HG02642 (cell line): ENCODE measurements around the gene NPNT.
"Not testable (repeated sequence)": the region's sequence is repeated elsewhere in the genome, so short reads cannot be mapped to it uniquely, and the experiment has no call there.

Experiments
- ATAC-seq: cut with Tn5 transposase; IDR thresholded peaks from one replicate; pipeline ENCODE4 v1.9.1; 2021; ENCODE audit warnings: mild to moderate bottlenecking; ENCODE audit not compliant: unreplicated experiment, poor library complexity

The NPNT gene

GRCh38 chr4:105894660-105895582, at the start of gene NPNT:
NPNT (plus strand) TSS chr4:105895471; CDS start chr4:105895653, 182 bp downstream.
- ATAC-seq, result peak; percentile 39

GRCh38 chr4:105845559-105845958, 49.7 kb upstream of the NPNT start:
- no peak for ATAC-seq

- ATAC-seq, result not testable (repeated sequence)
Observed at GRCh38 chr4:105848359-105848758, 46.9 kb upstream of the NPNT start.

GRCh38 chr4:105851196-105851595, 44.1 kb upstream of the NPNT start:
- ATAC-seq, result no peak

- not testable (repeated sequence) for ATAC-seq
Observed at GRCh38 chr4:105852230-105852629, 43.0 kb upstream of the NPNT start.

- no peak for ATAC-seq
Observed at GRCh38 chr4:105858466-105859040, 36.7 kb upstream of the NPNT start.

- ATAC-seq, result peak; percentile 58
Observed at GRCh38 chr4:105859233-105859632, 36.0 kb upstream of the NPNT start.

- no peak for ATAC-seq
Observed at GRCh38 chr4:105870963-105871362, 24.3 kb upstream of the NPNT start.

- ATAC-seq, result no peak
Observed at GRCh38 chr4:105871997-105872396, 23.3 kb upstream of the NPNT start.

- no peak for ATAC-seq
Observed at GRCh38 chr4:105875233-105875632, 20.0 kb upstream of the NPNT start.

GRCh38 chr4:105878668-105879067, 16.6 kb upstream of the NPNT start:
- ATAC-seq, result no peak

- no peak for ATAC-seq
Observed at GRCh38 chr4:105887508-105887907, 7.8 kb upstream of the NPNT start.

- peak; percentile 62 for ATAC-seq
Observed at GRCh38 chr4:105895583-105896460, 551 bp downstream of the NPNT start.

- ATAC-seq, result peak; percentile 17
Observed at GRCh38 chr4:105896461-105896942, 1.2 kb downstream of the NPNT start.

- no peak for ATAC-seq
Observed at GRCh38 chr4:105896984-105897775, 1.9 kb downstream of the NPNT start.

- ATAC-seq, result no peak
Observed at GRCh38 chr4:105900541-105900940, 5.3 kb downstream of the NPNT start.

GRCh38 chr4:105902550-105903262, 7.4 kb downstream of the NPNT start:
- ATAC-seq, result no peak

GRCh38 chr4:105909787-105910281, 14.6 kb downstream of the NPNT start:
- no peak for ATAC-seq

- ATAC-seq, result no peak
Observed at GRCh38 chr4:105911426-105911825, 16.2 kb downstream of the NPNT start.
